Stimulated activated CD4-positive, alpha-beta T cell treated with anti-CD3 and anti-CD28 coated beads, Interleukin-15, amount 100 ng/mL, for 48 hours (primary cell): Measurements from ENCODE around the gene GRK3.
A peak's percentile ranks its signal among the peaks of the same experiment; 100 is the strongest.
"Not testable (repeated sequence)": the region's sequence is repeated elsewhere in the genome, so short reads cannot be mapped to it uniquely, and the experiment has no call there.

ENCODE experiments used
- DNase-seq, 2 donors: peaks; one replicate each; pipeline ENCODE4 v3.0.0-alpha.2; 2020; ENCODE audit warnings: low read depth in 2 of 2

The GRK3 gene

DNA sequence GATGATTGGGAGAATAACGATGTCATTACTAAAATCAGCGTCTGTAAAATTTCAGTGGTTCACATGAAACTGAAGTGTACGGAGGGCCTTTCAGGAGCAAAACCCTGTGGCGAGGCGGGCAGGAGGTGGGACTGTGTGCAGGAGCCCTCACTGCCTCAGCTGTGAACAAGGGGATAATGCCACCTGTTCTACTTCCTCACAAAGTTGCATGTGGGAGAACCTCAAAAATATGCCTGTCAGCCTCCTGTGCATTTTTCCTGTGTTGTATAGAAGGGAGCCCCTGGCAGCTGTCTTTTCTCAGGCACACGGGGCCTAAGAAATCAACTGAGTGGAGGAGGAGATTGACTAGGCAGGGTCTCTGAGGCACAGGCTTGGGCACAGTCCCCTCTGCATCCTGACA lies 134.5 kb downstream of the GRK3 start:
- DNase-seq, result no peak

- no peak for DNase-seq
Observed at GRCh38 chr22:25701056-25701780, 136.7 kb downstream of the GRK3 start.

- DNase-seq, result no peak
Observed at GRCh38 chr22:25702040-25702439, 137.6 kb downstream of the GRK3 start.

DNA sequence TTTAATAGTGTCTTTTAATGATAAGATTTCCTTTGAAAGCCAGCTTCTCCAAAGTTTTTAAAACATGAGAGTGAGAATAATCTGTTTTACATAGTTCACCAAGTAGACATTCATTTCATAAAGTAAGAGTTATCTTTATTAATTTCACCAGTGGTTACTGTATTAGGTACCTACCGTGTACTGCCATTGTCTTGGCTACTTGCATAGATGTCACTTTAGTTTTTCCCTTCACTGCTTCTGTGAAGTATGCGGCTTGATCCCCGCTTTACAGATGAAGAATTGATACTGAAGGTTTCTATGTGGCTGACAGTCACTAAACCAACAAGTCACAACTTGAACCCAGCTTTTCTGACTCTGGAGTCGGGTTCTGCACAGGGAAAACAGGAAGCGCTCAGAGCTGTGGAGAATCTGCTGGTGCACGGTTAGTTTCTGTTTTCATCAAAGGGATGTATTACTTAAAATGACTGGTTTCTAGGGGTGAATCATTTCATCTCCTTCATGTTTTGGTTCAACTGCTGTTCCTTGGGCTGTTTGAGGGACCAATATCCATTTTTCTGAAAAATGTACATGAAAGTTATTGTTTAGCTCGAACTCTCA lies 138.2 kb downstream of the GRK3 start:
- no peak for DNase-seq

- DNase-seq, result no peak
Observed at GRCh38 chr22:25704701-25705100, 140.2 kb downstream of the GRK3 start.

- no peak for DNase-seq
Observed at GRCh38 chr22:25706197-25706596, 141.7 kb downstream of the GRK3 start.

GRCh38 chr22:25708430-25708829 lies 144.0 kb downstream of the GRK3 start:
- not testable (repeated sequence) for DNase-seq

GRCh38 chr22:25709758-25710157 lies 145.3 kb downstream of the GRK3 start:
- peak; percentile 8 to 19 for DNase-seq

- no peak for DNase-seq
Observed at GRCh38 chr22:25710501-25710900, 146.0 kb downstream of the GRK3 start.

- DNase-seq, result no peak
Observed at GRCh38 chr22:25711491-25711890, 147.0 kb downstream of the GRK3 start.

DNA sequence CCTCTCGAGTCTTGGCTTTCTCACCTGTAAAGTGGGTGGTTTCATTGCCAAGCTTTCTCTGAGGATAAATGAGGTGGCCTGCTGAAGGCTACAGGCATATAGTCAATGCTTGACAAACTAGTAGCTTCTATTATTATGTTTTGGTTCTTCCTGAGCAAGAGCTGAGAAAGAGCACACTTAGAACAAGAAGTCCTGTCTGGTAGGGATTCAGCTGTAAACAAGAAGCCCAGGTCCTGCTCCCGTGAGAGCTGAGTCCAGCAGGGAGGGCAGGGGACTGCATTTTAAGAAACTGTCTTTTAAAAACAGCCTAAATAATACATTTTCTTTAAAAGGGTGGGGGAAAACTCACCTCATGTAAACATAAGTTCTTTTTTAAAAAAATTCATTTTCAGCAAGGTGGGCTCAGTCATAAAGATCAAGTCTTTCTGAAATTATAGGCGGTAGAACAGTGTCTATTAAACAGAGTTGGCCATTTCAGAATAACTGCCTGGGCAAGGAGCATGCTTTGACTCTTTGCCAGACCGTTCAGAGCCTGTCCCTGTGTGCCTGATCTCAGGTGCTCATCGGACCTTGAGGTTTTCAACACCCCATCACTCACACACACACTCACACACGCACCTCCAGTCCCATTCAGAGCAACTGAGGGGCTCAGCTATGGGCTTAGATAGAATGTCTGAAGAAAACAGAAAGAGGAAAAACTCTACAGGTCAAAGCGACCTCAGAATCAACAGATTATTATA lies 148.4 kb downstream of the GRK3 start:
- no peak for DNase-seq

DNA sequence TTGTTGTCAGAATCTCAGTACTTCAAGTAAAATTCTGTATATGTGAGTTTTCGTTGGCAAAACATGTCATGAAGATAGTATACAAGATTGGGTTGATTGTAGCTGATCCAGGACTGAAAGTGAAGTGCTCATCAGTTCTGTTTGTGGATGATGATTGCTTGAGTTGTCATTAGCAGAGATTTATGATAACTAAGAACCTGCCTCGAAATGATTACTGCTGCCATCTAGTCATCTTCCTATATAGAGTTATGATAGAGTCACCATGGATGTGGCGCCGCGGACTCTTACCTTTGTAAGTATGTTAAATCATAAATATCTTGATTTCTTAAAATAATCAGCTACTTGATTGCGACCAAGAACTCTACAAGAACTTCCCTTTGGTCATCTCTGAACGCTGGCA lies 149.6 kb downstream of the GRK3 start:
- no peak for DNase-seq

DNA sequence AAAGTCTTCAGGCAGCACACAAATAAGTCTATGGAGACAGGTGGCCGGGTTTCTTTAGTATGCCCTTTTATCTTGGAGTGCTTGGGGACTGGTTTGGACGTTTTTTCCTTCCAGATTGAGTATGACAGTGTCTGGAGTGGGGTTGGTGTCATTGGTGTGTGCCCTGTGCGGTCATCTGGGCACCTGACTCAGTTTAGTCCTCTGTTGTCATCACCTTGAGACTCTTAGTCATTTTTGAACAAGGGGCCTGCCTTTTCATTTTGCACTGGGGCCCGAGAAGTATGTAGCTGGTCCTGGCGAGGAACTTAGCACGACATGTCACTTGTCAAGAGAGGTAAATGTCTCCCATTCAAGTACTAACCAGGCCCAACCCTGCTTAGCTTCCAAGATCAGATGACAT lies 150.3 kb downstream of the GRK3 start:
- no peak for DNase-seq

DNA sequence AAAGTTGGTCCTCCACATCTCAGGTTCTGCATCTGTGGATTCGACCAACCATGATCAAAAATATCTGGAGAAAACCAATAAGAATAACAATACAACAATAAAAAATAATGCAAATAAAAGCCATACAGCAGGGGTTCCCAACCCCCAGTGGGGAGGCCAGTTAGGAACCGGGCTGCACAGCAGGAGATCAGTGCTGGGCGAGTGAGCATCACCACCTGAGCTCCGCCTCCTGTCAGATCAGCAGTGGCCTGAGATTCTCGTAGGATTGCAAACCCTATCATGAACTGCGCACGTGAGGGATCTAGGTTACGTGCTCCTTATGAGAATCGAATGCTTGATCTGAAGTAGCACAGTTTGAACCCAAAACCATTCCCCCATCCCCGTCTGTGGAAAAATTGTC lies 152.2 kb downstream of the GRK3 start:
- DNase-seq, result no peak

DNA sequence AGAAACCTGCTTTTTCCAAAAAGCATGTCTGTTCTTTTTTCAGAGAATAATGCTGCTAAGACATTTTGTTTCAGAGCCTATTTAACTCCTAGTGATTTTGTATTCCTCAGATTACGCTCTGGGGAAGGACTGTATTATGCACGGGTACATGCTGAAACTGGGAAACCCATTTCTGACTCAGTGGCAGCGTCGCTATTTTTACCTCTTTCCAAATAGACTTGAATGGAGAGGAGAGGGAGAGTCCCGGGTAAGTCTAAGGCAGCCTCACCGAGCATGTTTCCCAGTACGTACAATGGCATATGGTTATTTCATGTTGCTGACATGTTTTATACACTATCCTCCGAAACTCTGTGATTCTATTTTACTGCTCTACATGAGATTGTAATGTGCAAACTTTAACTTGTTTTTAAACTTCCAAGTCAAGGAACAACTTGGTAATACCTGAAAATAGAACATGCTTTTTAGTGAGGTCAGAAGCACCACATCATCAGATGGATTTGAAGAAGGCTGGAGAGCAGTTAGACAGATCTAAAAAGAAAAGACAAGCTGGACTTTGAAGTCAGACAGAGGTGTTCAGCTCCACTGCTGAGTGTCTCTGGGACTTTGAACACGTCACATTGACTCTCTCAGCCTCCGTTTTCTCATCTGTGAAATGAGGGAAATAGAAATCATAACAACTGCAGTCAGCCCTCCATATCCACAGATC lies 153.8 kb downstream of the GRK3 start:
- DNase-seq, result no peak

- no peak for DNase-seq
Observed at GRCh38 chr22:25722223-25722622, 157.7 kb downstream of the GRK3 start.

DNA sequence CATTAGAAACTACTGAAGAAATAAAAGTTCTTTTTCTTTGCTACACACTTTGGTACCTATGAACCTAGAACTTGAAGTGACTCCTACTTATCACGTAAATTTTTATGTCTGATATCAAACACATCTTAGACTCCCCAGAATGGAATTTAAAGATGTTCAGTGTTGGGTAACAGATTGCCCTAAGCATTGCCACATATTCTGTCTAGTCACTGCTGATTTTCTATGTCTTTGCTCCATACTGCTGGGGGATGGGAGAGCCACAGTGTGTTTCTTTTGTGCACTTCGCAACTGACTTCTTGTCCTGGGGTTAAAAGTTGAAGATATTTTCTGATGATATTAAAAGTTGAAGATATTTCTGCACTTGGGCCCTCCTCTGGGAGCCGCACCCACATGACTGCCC lies 158.2 kb downstream of the GRK3 start:
- DNase-seq, result no peak

DNA sequence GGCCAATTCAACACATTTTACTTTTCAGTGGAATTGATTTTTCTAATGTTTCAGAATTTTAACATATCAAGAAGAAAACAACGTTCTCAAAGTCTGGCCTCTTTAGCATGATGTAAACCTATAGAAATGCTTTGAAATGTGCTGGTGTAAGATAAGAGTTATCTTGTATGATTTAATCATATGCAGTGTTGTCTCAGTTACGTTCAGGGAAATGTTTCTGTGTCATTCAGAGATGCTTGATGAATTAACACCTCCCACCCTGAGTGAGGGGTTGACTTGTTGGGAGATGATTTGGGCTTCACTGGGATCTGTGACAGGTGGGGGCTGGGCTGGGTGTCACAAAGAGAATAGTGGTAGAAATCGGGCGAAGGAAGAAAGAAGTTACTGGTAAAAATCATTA lies 161.8 kb downstream of the GRK3 start:
- no peak for DNase-seq

DNA sequence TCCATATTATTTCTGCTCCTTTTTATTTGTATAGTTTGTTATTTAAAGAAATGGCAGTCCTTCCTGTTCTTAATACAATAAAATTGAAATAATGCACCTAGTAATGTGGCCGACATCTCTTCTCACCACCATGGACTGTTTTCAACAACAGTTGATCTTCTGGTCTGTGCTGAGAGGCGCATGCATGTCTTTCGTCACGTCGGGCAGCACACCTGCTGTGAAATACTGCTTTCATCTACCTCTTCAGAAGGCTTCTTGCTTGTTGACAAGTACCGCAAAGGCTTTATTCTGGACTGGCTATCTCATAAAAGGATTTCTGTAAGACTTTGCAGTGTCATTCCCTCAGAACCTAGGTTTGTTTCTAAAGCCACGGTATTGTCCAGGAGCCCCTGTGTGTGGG lies 163.6 kb downstream of the GRK3 start:
- DNase-seq, result no peak

DNA sequence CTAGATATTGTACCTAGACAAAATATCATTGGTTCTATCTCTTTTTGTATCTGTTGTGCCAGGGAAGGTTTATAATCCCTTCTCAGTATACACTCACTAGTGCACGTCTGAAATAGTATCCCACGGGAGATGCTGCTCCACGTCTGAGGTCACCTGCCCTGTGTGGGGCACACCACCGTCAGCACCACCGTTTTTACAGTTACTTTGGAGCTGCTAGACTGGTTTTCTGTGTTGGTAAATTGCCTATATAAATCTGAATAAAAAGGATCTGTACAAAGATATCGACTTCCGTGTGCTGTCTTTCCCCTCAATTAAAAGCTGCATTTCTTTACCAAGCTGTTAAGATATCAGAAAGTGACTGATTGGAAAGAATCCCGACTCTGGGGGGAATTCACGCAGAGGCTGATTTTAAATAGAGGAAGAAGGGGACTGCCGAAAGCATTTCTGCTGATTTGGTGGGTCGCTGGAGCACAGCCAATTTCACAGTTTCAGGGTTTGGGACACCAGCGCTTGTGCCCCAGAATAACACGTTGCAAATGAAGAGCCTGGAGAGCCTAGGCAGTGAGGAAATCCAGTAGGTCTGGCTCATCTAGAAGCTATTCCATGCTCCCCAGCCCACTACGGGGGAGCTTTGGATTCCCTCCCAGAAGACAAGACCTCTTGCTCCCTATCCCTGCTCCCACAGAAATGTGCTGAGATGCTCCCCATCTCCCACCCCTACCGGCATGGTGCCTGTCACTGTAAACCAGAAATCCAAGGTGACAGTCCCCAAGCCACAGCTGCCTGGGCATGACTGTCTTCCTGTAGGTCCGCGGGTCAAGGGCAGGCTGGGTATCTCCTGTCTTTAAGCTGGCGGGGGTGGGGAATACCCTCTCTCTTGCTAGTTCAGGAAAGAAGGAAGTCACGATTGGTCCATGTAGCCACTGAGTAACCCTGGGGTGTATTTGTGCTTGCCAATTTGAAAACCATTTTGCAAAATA lies 164.8 kb downstream of the GRK3 start:
- DNase-seq, result no peak

- no peak for DNase-seq
Observed at GRCh38 chr22:25735650-25736049, 171.2 kb downstream of the GRK3 start.
